Subcutaneous abdominal adipose tissue (tissue), 5 donors: ENCODE data around the gene LRIG1.

Source experiments
- H3K27ac ChIP-seq: one replicate; pipeline ENCODE4 v1.7.0; 2013; ENCODE audit warnings: low read depth, mild to moderate bottlenecking, inconsistent platforms, low read length, moderate library complexity
- H3K27me3 ChIP-seq, 5 donors: one replicate each; pipeline ENCODE4 v1.7.0; 2013; ENCODE audit warnings: low read length in 5 of 5, inconsistent platforms in 1 of 5; ENCODE audit not compliant: control insufficient read depth in 5 of 5, insufficient read depth in 4 of 5
- H3K36me3 ChIP-seq, 5 donors: one replicate each; pipeline ENCODE4 v1.7.0; 2013; ENCODE audit warnings: low read length in 5 of 5; ENCODE audit not compliant: control insufficient read depth in 5 of 5, insufficient read depth in 5 of 5
- H3K4me1 ChIP-seq, 5 donors: one replicate each; pipeline ENCODE4 v1.7.0; 2013; ENCODE audit warnings: low read length in 5 of 5, mild to moderate bottlenecking in 3 of 5, moderate library complexity in 1 of 5; ENCODE audit not compliant: control insufficient read depth in 5 of 5, insufficient read depth in 5 of 5
- H3K4me3 ChIP-seq, 5 donors: one replicate each; pipeline ENCODE4 v1.7.0; 2013; ENCODE audit warnings: low read length in 5 of 5, low read depth in 1 of 5
- H3K9ac ChIP-seq, 5 donors: one replicate each; pipeline ENCODE4 v1.7.0; 2013; ENCODE audit warnings: low read length in 5 of 5, mild to moderate bottlenecking in 4 of 5, moderate library complexity in 3 of 5
- H3K9me3 ChIP-seq, 5 donors: one replicate each; pipeline ENCODE4 v1.7.0; 2013; ENCODE audit warnings: low read length in 5 of 5; ENCODE audit not compliant: control insufficient read depth in 5 of 5
- donor health status: healthy.
- donor health status: healthy.
- donor health status: healthy.
- donor health status: healthy.
- donor health status: healthy.

Gene LRIG1

GRCh38 chr3:66497985-66498671 lies 2.7 kb downstream of the LRIG1 start:
- peak overlapping the region; percentile 86 for H3K27ac ChIP-seq
- no peaks in the 10 kb centered on the region for H3K36me3 ChIP-seq
- peak overlapping the region; percentile 4 to 94 (median 82) for H3K4me3 ChIP-seq
- no peaks in the 10 kb centered on the region for H3K9me3 ChIP-seq
- H3K27me3 ChIP-seq, result no peaks in the 10 kb centered on the region
- H3K4me1 ChIP-seq, result peaks cover 7 to 64% (median 51%) of the 10 kb centered on the region in 5 donors
- H3K9ac ChIP-seq, result peak overlapping the region in 3 of 5 donors; percentile 10 to 73 (median 26)

GRCh38 chr3:66497288-66497984 lies 3.4 kb downstream of the LRIG1 start:
- peak overlapping the region in 1 of 5 donors; percentile 82 for H3K4me3 ChIP-seq
- no peaks in the 10 kb centered on the region for H3K9me3 ChIP-seq
- H3K36me3 ChIP-seq, result no peaks in the 10 kb centered on the region
- peak overlapping the region in 3 of 5 donors; percentile 3 to 20 (median 4) for H3K9ac ChIP-seq
- H3K4me1 ChIP-seq, result peaks cover 7 to 71% (median 57%) of the 10 kb centered on the region in 5 donors
- peak overlapping the region; percentile 86 for H3K27ac ChIP-seq
- H3K27me3 ChIP-seq, result no peaks in the 10 kb centered on the region

GRCh38 chr3:66496746-66497145 lies 4.1 kb downstream of the LRIG1 start:
- peak overlapping the region; percentile 86 for H3K27ac ChIP-seq
- no peaks in the 10 kb centered on the region for H3K27me3 ChIP-seq
- no peak overlapping the region for H3K9ac ChIP-seq
- no peak overlapping the region for H3K4me3 ChIP-seq
- H3K4me1 ChIP-seq, result peaks cover 7 to 72% (median 57%) of the 10 kb centered on the region in 5 donors
- H3K9me3 ChIP-seq, result no peaks in the 10 kb centered on the region
- no peaks in the 10 kb centered on the region for H3K36me3 ChIP-seq

- H3K4me1 ChIP-seq, result peaks cover 7 to 69% (median 52%) of the 10 kb centered on the region in 5 donors
- H3K9me3 ChIP-seq, result no peaks in the 10 kb centered on the region
- H3K27ac ChIP-seq, result peak overlapping the region; percentile 86
- H3K9ac ChIP-seq, result no peak overlapping the region
- no peaks in the 10 kb centered on the region for H3K36me3 ChIP-seq
- H3K4me3 ChIP-seq, result peak overlapping the region in 1 of 5 donors; percentile 0
- no peaks in the 10 kb centered on the region for H3K27me3 ChIP-seq
These were observed 4.5 kb downstream of the LRIG1 start for GRCh38 chr3:66496301-66496700.

GRCh38 chr3:66495668-66496045 lies 5.2 kb downstream of the LRIG1 start:
- peak overlapping the region; percentile 86 for H3K27ac ChIP-seq
- H3K4me1 ChIP-seq, result peaks cover 7 to 67% (median 52%) of the 10 kb centered on the region in 5 donors
- no peak overlapping the region for H3K9ac ChIP-seq

GRCh38 chr3:66494959-66495667 lies 5.7 kb downstream of the LRIG1 start:
- H3K9ac ChIP-seq, result no peak overlapping the region

More at GRCh38 chr3:66495668-66496045, 5.2 kb downstream of the LRIG1 start:
- no peaks in the 10 kb centered on the region for H3K9me3 ChIP-seq
- no peaks in the 10 kb centered on the region for H3K36me3 ChIP-seq
- H3K27me3 ChIP-seq, result no peaks in the 10 kb centered on the region
- H3K4me3 ChIP-seq, result peak overlapping the region in 1 of 5 donors; percentile 0

GRCh38 chr3:66493458-66494099 lies 7.2 kb downstream of the LRIG1 start:
- Histone ChIP-seq H3K36me3 (no peaks in the 10 kb centered on the region), H3K9me3 (no peaks in the 10 kb centered on the region), H3K27ac (peak overlapping the region; percentile 59), H3K27me3 (no peaks in the 10 kb centered on the region), H3K4me1 (peaks cover 7 to 60% (median 37%) of the 10 kb centered on the region in 5 donors), H3K4me3 (no peak overlapping the region), H3K9ac (peak overlapping the region in 1 of 5 donors; percentile 51)

More at GRCh38 chr3:66494959-66495667, 5.7 kb downstream of the LRIG1 start:
- Histone ChIP-seq H3K27ac (peak overlapping the region; percentile 86), H3K4me1 (peaks cover 7 to 68% (median 52%) of the 10 kb centered on the region in 5 donors), H3K27me3 (no peaks in the 10 kb centered on the region), H3K9me3 (no peaks in the 10 kb centered on the region), H3K4me3 (no peak overlapping the region), H3K36me3 (no peaks in the 10 kb centered on the region)

- peaks cover 7 to 51% (median 32%) of the 10 kb centered on the region in 5 donors for H3K4me1 ChIP-seq
- H3K36me3 ChIP-seq, result no peaks in the 10 kb centered on the region
- no peak overlapping the region for H3K4me3 ChIP-seq
- peak overlapping the region in 1 of 5 donors; percentile 41 for H3K9ac ChIP-seq
- no peaks in the 10 kb centered on the region for H3K9me3 ChIP-seq
- no peaks in the 10 kb centered on the region for H3K27me3 ChIP-seq
- peak overlapping the region; percentile 59 for H3K27ac ChIP-seq
These were observed 8.2 kb downstream of the LRIG1 start for GRCh38 chr3:66492672-66493071.

GRCh38 chr3:66492071-66492470 lies 8.8 kb downstream of the LRIG1 start:
- no peaks in the 10 kb centered on the region for H3K9me3 ChIP-seq
- no peak overlapping the region for H3K9ac ChIP-seq
- peak overlapping the region; percentile 59 for H3K27ac ChIP-seq
- no peaks in the 10 kb centered on the region for H3K27me3 ChIP-seq
- no peaks in the 10 kb centered on the region for H3K36me3 ChIP-seq
- no peak overlapping the region for H3K4me3 ChIP-seq
- H3K4me1 ChIP-seq, result peaks cover 11 to 47% (median 31%) of the 10 kb centered on the region in 5 donors
